Measurements from ENCODE around the gene ZNF784.

Gene ZNF784

GRCh38 chr19:55624109-55625003 lies at the start of gene ZNF784:
Gene ZNF784 (minus strand): TSS chr19:55624566. CDS start chr19:55624561, 5 bp downstream.
- TF ChIP-seq GATA3 (IDR thresholded peaks at IDR 0.05; ENCODE audit: low read depth, low read length) (no peak), GATA2 (IDR thresholded peaks at IDR 0.05; ENCODE audit: low read depth, low read length) (no peak)

- TF ChIP-seq GATA3 (IDR thresholded peaks at IDR 0.05; ENCODE audit: low read depth, low read length), result no peak
Measured at GRCh38 chr19:55673889-55674288, 49.5 kb upstream of the ZNF784 start.

- TF ChIP-seq GATA3 (IDR thresholded peaks at IDR 0.05; ENCODE audit: low read depth, low read length) (no peak), GATA2 (IDR thresholded peaks at IDR 0.05; ENCODE audit: low read depth, low read length) (no peak)
Measured at GRCh38 chr19:55673465-55673864, 49.1 kb upstream of the ZNF784 start.

GRCh38 chr19:55672418-55672817 lies 48.1 kb upstream of the ZNF784 start:
- no peak for TF ChIP-seq GATA2 (IDR thresholded peaks at IDR 0.05; ENCODE audit: low read depth, low read length)
- no peak for TF ChIP-seq GATA3 (IDR thresholded peaks at IDR 0.05; ENCODE audit: low read depth, low read length)

- TF ChIP-seq GATA3 (IDR thresholded peaks at IDR 0.05; ENCODE audit: low read depth, low read length) (no peak), GATA2 (IDR thresholded peaks at IDR 0.05; ENCODE audit: low read depth, low read length) (no peak)
Measured at GRCh38 chr19:55671054-55671378, 46.6 kb upstream of the ZNF784 start.

- no peak for TF ChIP-seq GATA3 (IDR thresholded peaks at IDR 0.05; ENCODE audit: low read depth, low read length)
- no peak for TF ChIP-seq GATA2 (IDR thresholded peaks at IDR 0.05; ENCODE audit: low read depth, low read length)
Measured at GRCh38 chr19:55670280-55671053, 46.1 kb upstream of the ZNF784 start.

- TF ChIP-seq GATA2 (IDR thresholded peaks at IDR 0.05; ENCODE audit: low read depth, low read length) (no peak), GATA3 (IDR thresholded peaks at IDR 0.05; ENCODE audit: low read depth, low read length) (no peak)
Measured at GRCh38 chr19:55669418-55670279, 45.3 kb upstream of the ZNF784 start.

GRCh38 chr19:55668603-55669348 lies 44.4 kb upstream of the ZNF784 start:
- no peak for TF ChIP-seq GATA3 (IDR thresholded peaks at IDR 0.05; ENCODE audit: low read depth, low read length)
- no peak for TF ChIP-seq GATA2 (IDR thresholded peaks at IDR 0.05; ENCODE audit: low read depth, low read length)

GRCh38 chr19:55667958-55668357 lies 43.6 kb upstream of the ZNF784 start:
- TF ChIP-seq GATA2 (IDR thresholded peaks at IDR 0.05; ENCODE audit: low read depth, low read length), result no peak

- TF ChIP-seq GATA2 (IDR thresholded peaks at IDR 0.05; ENCODE audit: low read depth, low read length), result no peak
- TF ChIP-seq GATA3 (IDR thresholded peaks at IDR 0.05; ENCODE audit: low read depth, low read length), result no peak
Measured at GRCh38 chr19:55667511-55667910, 43.1 kb upstream of the ZNF784 start.

- no peak for TF ChIP-seq GATA2 (IDR thresholded peaks at IDR 0.05; ENCODE audit: low read depth, low read length)
- TF ChIP-seq GATA3 (IDR thresholded peaks at IDR 0.05; ENCODE audit: low read depth, low read length), result no peak
Measured at GRCh38 chr19:55667006-55667381, 42.6 kb upstream of the ZNF784 start.

- TF ChIP-seq GATA2 (IDR thresholded peaks at IDR 0.05; ENCODE audit: low read depth, low read length) (no peak), GATA3 (IDR thresholded peaks at IDR 0.05; ENCODE audit: low read depth, low read length) (no peak)
Measured at GRCh38 chr19:55666343-55667005, 42.1 kb upstream of the ZNF784 start.

Data from SH-SY5Y (cell line).